ENCODE data around the gene ADD2. TPM values are rescaled to one million over a fixed set of nuclear protein-coding genes. Genes with fewer than 3 reads are reported as not detected.

Gene ADD2
- total RNA-seq, 1 donor from 2014 or later = 10.2 TPM

- Histone ChIP-seq H3K36me3 (no peaks in the 10 kb centered on the region), H3K4me3 (no peak overlapping the region), H3K9me3 (no peaks in the 10 kb centered on the region), H3K27ac (no peak overlapping the region), H3K27me3 (no peaks in the 10 kb centered on the region), H3K4me1 (no peaks in the 10 kb centered on the region)
- no peak for TF ChIP-seq CTCF (IDR thresholded peaks at IDR 0.05)
- no peak for DNase-seq (ENCODE audit: low spot score in 2 of 2)
- intact Hi-C loops (cut with DNase I) = no loop called here
These were observed 12.0 kb upstream of the ADD2 start for GRCh38 chr2:70779911-70780545.

DNA sequence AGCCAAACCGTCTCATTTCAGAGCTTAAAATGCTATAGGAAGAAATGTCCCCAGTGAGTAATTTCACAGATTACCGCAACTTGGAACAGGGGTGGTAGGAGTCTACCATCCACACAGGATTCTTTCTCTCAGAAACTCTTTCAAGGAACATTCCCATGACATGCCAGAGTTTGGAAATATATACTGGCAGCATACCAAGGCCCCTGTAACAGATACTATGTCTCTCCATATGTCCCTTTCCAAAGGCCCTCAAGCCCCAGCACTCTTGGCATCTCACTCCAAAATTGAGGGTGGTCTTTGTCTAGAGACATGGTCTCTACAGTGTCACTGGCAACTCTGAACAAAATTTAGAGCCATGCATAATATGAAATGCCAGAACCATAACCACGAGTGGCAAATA is 11.5 kb upstream of the ADD2 start:
- no peak for DNase-seq (ENCODE audit: low spot score in 2 of 2)
- Histone ChIP-seq H3K36me3 (no peaks in the 10 kb centered on the region), H3K27me3 (no peaks in the 10 kb centered on the region), H3K4me3 (no peak overlapping the region), H3K27ac (no peak overlapping the region), H3K4me1 (no peaks in the 10 kb centered on the region), H3K9me3 (no peaks in the 10 kb centered on the region)
- intact Hi-C loops (cut with DNase I) = no loop called here
- TF ChIP-seq CTCF (IDR thresholded peaks at IDR 0.05) = no peak

- Histone ChIP-seq H3K36me3 (no peaks in the 10 kb centered on the region), H3K4me3 (no peak overlapping the region), H3K9me3 (no peaks in the 10 kb centered on the region), H3K4me1 (no peaks in the 10 kb centered on the region), H3K27me3 (no peaks in the 10 kb centered on the region), H3K27ac (no peak overlapping the region)
- no peak for TF ChIP-seq CTCF (IDR thresholded peaks at IDR 0.05)
- no peak for DNase-seq (ENCODE audit: low spot score in 2 of 2)
- intact Hi-C loops (cut with DNase I) = no loop called here
These were observed 10.7 kb upstream of the ADD2 start for GRCh38 chr2:70778676-70779075.

DNA sequence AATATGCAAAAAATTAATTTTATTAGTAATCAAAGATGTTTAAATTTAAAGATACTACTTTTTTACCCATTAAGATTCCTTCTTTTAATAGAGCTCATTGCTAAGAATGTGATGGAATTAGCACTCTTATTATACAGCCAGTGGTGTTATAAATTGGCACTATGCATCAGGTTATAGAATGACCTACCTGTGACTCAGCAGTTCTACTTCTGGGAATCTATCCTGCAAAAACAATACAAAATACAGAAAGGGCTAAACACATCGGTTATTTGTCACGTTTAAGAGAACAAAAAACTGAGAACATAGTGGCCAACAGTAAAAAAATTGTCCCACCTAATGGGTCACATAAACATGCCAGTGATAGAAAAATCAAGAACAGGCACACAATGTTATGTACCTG is 9.4 kb upstream of the ADD2 start:
- Histone ChIP-seq H3K4me3 (no peak overlapping the region), H3K9me3 (no peaks in the 10 kb centered on the region), H3K27ac (no peak overlapping the region), H3K36me3 (no peaks in the 10 kb centered on the region), H3K27me3 (no peaks in the 10 kb centered on the region), H3K4me1 (no peaks in the 10 kb centered on the region)
- no peak for TF ChIP-seq CTCF (IDR thresholded peaks at IDR 0.05)
- intact Hi-C loops (cut with DNase I) = no loop called here
- no peak for DNase-seq (ENCODE audit: low spot score in 2 of 2)

GRCh38 chr2:70776266-70776665 is 8.3 kb upstream of the ADD2 start:
- no peak for TF ChIP-seq CTCF (IDR thresholded peaks at IDR 0.05)
- Histone ChIP-seq H3K27ac (no peak overlapping the region), H3K27me3 (no peaks in the 10 kb centered on the region), H3K36me3 (no peaks in the 10 kb centered on the region), H3K9me3 (no peaks in the 10 kb centered on the region), H3K4me1 (no peaks in the 10 kb centered on the region), H3K4me3 (no peak overlapping the region)
- DNase-seq (ENCODE audit: low spot score in 2 of 2) = no peak
- intact Hi-C loops (cut with DNase I) = no loop called here

DNA sequence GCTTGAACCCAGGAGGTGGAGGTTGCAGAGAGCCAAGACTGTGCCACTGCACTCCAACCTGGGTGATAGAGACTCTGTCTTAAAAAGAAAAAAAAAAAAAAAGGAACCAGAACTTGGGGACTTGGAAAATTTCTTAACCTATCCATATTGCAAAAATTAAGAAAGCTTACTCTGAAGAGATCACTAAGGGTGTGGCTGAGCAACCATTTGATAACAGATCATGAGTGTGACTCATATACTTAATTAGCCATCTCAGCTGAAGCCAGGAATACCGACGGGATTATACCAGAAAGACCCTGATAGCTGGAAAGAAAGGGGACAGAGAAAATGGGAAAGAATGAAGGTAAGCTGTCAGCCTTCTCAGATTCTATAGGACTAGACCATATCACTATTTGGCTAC is 7.1 kb upstream of the ADD2 start:
- no peak for TF ChIP-seq CTCF (IDR thresholded peaks at IDR 0.05)
- intact Hi-C loops (cut with DNase I) = no loop called here
- H3K27ac ChIP-seq = no peak overlapping the region
- DNase-seq (ENCODE audit: low spot score in 2 of 2) = no peak
- H3K36me3 ChIP-seq = no peaks in the 10 kb centered on the region
- no peaks in the 10 kb centered on the region for H3K4me1 ChIP-seq
- no peaks in the 10 kb centered on the region for H3K9me3 ChIP-seq
- H3K27me3 ChIP-seq = no peaks in the 10 kb centered on the region
- no peak overlapping the region for H3K4me3 ChIP-seq
